GM21723 (cell line): Measurements from ENCODE around the gene SPATA17.

Experiments
- ATAC-seq: cut with Tn5 transposase; IDR thresholded peaks from one replicate; pipeline ENCODE4 v1.9.1; 2021; ENCODE audit warnings: mild to moderate bottlenecking, moderate library complexity; ENCODE audit not compliant: unreplicated experiment

Gene SPATA17

DNA sequence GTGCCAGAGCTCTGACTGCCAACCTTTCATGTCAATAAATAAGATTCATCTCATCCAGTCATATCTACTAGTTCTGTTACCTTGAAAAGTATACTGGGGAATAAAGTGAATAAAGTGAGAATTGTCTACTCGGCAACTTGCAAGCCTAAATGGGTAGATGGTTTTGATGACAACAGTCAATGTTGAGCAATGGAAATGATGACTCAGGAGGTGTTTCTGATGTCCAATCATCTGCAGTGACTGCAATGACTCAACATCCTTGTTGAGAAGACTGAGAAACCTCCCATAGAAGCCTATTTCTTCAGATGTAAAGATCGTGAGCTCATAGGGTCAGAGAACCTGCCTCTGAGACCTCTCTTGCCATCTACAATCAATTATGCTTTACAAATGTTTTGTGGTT is 276.4 kb downstream of the SPATA17 start:
- ATAC-seq = no peak

DNA sequence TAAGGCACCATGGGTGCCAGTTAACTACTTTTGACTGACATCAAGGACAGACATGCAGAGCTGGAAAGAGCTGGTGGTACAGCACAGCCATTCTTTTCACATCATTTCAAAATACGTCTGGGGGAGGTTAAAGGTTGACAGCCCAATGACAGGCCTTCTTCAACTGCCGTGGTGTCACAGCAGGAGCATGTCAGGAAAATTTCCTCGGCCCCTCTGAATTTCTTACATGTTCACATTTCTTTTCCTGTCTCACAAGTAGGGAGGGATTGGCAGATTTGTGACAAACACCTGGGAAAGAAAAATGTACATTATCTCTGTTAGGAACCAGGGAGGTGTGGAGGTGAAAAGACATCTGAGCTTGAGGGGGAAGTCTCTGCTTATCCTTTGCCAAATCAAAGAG is 279.1 kb downstream of the SPATA17 start:
- ATAC-seq = no peak

DNA sequence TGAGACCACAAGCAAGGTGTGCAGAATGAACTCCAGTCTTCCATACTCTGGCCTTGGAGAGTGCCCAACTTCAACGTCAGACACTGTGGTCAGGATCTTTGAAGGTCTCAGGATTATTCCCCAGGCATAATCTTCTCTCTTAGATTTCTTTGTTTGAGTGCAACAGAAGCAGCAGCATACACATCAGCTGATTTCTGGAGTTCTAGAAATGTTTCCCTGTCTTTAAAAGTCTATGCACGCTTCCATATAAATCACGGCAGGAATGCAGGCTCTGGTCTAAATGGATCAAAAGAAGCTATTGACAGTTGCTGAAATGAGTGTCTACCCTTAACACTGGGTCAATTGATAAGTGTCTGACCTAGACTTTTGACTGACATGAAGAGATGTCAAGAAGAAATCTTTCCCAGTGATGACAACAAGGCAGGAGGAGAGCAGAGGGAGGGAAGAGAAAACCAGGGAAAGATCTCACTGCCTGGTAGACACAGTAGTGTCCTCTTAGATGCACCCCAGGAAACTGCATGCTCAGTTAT is 279.7 kb downstream of the SPATA17 start:
- ATAC-seq = no peak

DNA sequence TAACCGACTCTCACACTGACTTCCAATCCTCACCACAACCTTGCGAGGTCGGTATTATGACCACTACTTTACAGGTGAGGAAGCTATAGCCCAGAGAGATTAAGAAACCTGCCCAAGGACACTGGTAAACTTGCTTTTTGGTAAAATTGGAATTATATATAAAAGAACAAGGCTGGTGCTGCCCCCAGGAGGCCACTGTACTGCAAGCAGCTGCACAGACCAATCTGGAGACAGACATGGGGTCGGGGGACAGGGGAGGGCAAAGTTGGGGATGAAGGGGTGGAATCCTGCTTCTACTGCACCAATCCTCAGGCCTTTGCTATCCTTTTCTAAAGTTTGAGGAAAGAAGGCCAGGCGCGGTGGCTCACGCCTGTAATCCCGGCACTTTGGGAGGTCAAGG is 280.8 kb downstream of the SPATA17 start:
- ATAC-seq = no peak

DNA sequence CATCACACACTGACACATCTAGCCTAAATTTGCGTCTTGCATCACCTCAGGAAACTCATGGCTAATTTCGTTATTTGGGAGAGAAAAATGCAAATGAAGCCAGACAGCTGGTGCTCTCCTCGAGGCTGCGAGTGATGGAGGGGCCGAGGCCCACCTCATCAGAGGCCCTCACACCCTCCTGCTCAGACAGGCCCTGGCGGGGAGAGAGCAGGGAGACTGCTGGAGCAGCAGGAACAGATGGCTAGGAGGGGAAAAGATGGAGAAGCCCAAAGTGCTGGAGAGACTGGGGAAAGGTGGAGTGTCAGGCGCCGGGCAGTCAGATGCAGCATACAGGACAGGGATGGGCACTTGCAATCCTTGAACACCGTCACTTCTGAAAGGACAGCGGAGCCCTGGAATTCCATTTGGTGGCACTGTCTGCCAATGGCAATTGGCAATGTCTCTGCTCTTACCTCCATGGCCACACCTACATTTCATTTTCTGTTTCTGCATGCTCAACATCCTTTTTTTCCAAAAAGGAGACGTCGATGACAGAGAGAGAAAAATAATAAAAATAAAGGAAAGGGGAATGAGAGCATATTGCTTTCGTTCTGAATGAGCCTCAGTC is 286.2 kb downstream of the SPATA17 start:
- no peak for ATAC-seq

DNA sequence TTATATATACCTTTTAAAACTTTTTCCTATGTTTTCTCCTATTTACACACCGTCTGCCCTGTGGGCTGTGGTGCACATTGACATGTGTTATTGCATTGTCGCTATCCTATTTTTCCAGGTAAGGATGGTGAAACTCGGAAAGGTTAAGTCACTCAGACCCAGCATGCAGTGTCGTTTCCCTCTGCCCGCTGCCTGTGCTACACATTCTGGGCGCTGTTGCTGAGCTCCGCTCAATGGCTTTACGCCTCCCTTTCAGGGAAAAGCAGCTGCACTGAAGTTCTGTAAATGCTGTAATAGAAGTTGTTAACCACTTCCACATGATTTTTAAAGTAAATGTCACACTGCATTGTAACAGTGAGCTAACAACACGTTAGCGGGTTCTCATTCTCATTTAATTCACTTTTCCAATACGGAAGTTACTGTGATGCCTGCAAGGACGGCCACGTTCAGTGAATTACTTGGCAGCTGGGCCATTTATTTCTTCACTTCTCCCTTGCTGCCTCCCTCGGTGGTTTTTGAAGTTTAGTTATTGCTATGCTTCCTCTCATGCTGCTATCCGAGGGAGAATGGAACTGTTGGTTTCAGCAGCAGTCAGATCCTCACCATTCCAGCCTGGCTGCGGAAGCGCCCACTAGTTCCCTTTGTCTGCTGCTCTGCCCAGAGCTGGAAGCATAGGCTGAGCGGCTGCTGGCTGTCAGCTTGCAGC is 288.7 kb downstream of the SPATA17 start:
- no peak for ATAC-seq
